GM12878 (cell line): ENCODE results near the gene UNC5B. TPM values are rescaled to one million over a fixed set of nuclear protein-coding genes. Genes with fewer than 3 reads are reported as not detected.

Experiments
- ATAC-seq: fragments of 200-7000 bp; cut with Tn5 transposase; 3 replicates; pipeline ENCODE4 v1.9.1; 2020; ENCODE audit warnings: mild to moderate bottlenecking, moderate library complexity
- BruUV-seq: library from RNA; stranded (reverse); fragments of 400-500 nt; replicated peaks from 2 replicates; lab custom pipeline; 2021; lab: Mats Ljungman, UMichigan
- CTCF ChIA-PET: fragments of 300-600 bp; sonication (Branson Sonifier 250); formaldehyde crosslinking; extraction: SDS; loops from one replicate; lab custom pipeline; 2021; ENCODE audit warnings: inconsistent platforms; lab: Yijun Ruan, JAX
- POLR2A ChIA-PET: fragments of 350-600 bp; formaldehyde crosslinking; extraction: SDS; loops from one replicate; lab custom pipeline; 2021; ENCODE audit warnings: inconsistent platforms; lab: Charles Lee
- RAD21 ChIA-PET: fragments of 300-600 bp; sonication (Branson Sonifier 250); formaldehyde crosslinking; loops from one replicate; lab custom pipeline; 2023; ENCODE audit warnings: antibody characterized with exemption; ENCODE audit not compliant: unreplicated experiment; lab: Charles Lee
- SMC1A ChIA-PET: fragments of 300-600 bp; sonication (Branson Sonifier 250); formaldehyde crosslinking; loops from one replicate; lab custom pipeline; 2023; ENCODE audit not compliant: unreplicated experiment, uncharacterized antibody; lab: Charles Lee
- DNase-seq: peaks from one replicate; pipeline ENCODE4 v3.0.0-alpha.2; 2011; ENCODE audit warnings: low read depth, low spot score
- FAIRE-seq: peaks from 3 replicates; lab custom pipeline; 2011; peaks lifted over from hg19 to GRCh38; lab: Jason Lieb, UNC
- H2AFZ ChIP-seq: 2 replicates; pipeline ENCODE4 v1.6.0; 2011; ENCODE audit warnings: low read depth, low read length, control low read depth; ENCODE audit not compliant: control insufficient read depth
- H3K27ac ChIP-seq: 2 replicates; pipeline ENCODE4 v1.5.1; 2011; ENCODE audit warnings: control low read depth; ENCODE audit not compliant: control insufficient read depth, insufficient read depth
- H3K27me3 ChIP-seq, 2 experiments: replicated peaks in 1 of 2; 2 replicates each; pipeline versions ENCODE4 v1.6.0 to v1.6.1; 2011; ENCODE audit warnings: low read length in 1 of 2; ENCODE audit not compliant: control insufficient read depth in 2 of 2, insufficient read depth in 2 of 2
- H3K36me3 ChIP-seq, 2 experiments: 2 replicates each; pipeline ENCODE4 v1.5.1; 2011; ENCODE audit warnings: low read length in 1 of 2; ENCODE audit not compliant: control insufficient read depth in 2 of 2, insufficient read depth in 2 of 2
- H3K4me1 ChIP-seq: 2 replicates; pipeline ENCODE4 v1.6.1; 2011; ENCODE audit warnings: mild to moderate bottlenecking, low read length, moderate library complexity, mixed read lengths; ENCODE audit not compliant: control insufficient read depth, insufficient read depth
- H3K4me2 ChIP-seq: 2 replicates; pipeline ENCODE4 v1.6.0; 2011; ENCODE audit warnings: control low read depth; ENCODE audit not compliant: control insufficient read depth, insufficient read depth
- H3K4me3 ChIP-seq: fragments of 200-600 bp; sonication (generic); 2 replicates; pipeline ENCODE4 v1.5.1; 2016
- H3K79me2 ChIP-seq: 2 replicates; pipeline ENCODE4 v1.6.0; 2011; ENCODE audit warnings: low read length; ENCODE audit not compliant: control insufficient read depth, insufficient read depth
- H3K9ac ChIP-seq: 2 replicates; pipeline ENCODE4 v1.8.0; 2011; ENCODE audit warnings: low read length, control low read depth, mixed read lengths; ENCODE audit not compliant: control insufficient read depth, insufficient read depth
- H3K9me3 ChIP-seq: replicated peaks from 3 replicates; pipeline ENCODE4 v1.5.1; 2011; ENCODE audit warnings: mild to moderate bottlenecking, low read length; ENCODE audit not compliant: control insufficient read depth, insufficient read depth
- H4K20me1 ChIP-seq: 2 replicates; pipeline ENCODE4 v1.6.0; 2011; ENCODE audit not compliant: control insufficient read depth, insufficient read depth
- CREM ChIP-seq: IDR thresholded peaks from 2 replicates; pipeline ENCODE4 v1.6.1; 2014; ENCODE audit warnings: antibody characterized with exemption, low read depth
- E4F1 ChIP-seq: fragments of 450-650 bp; IDR thresholded peaks from 2 replicates; pipeline ENCODE4 v1.6.1; 2018; ENCODE audit warnings: borderline replicate concordance, mild to moderate bottlenecking; ENCODE audit not compliant: partially characterized antibody
- EZH2 ChIP-seq: IDR thresholded peaks from 2 replicates; pipeline ENCODE4 v1.6.1; 2012; ENCODE audit warnings: low read depth, mild to moderate bottlenecking, control low read depth, inconsistent platforms, low read length, borderline replicate concordance; ENCODE audit not compliant: control insufficient read depth
- FOS ChIP-seq: IDR thresholded peaks from 3 replicates; pipeline ENCODE4 v1.6.1; 2011; ENCODE audit warnings: borderline replicate concordance; ENCODE audit not compliant: insufficient read length; ENCODE audit errors: extremely low read depth
- GATAD2B ChIP-seq: fragments of 450-650 bp; conservative IDR thresholded peaks from 2 replicates; pipeline ENCODE4 v1.6.1; 2017; ENCODE audit warnings: low read depth, mild to moderate bottlenecking, moderate library complexity
- HDGF ChIP-seq: fragments of 450-650 bp; IDR thresholded peaks from 2 replicates; pipeline ENCODE4 v1.6.1; 2016; ENCODE audit warnings: antibody characterized with exemption
- IRF4 ChIP-seq: IDR thresholded peaks from 2 replicates; pipeline ENCODE4 v1.6.1; 2011; ENCODE audit warnings: low read depth, low read length
- KAT2A ChIP-seq: conservative IDR thresholded peaks from 2 replicates; pipeline ENCODE4 v1.6.1; 2011; ENCODE audit warnings: low read depth, low read length; ENCODE audit not compliant: control insufficient read depth
- MEF2A ChIP-seq: IDR thresholded peaks from 2 replicates; pipeline ENCODE4 v1.6.1; 2011; ENCODE audit warnings: low read depth, mild to moderate bottlenecking, low read length, moderate library complexity; ENCODE audit not compliant: insufficient read depth
- NR2C2 ChIP-seq: IDR thresholded peaks from 2 replicates; pipeline ENCODE4 v1.6.1; 2011; ENCODE audit warnings: borderline replicate concordance, low read depth; ENCODE audit not compliant: control insufficient read depth, insufficient read length
- PAX8 ChIP-seq: fragments of 450-650 bp; IDR thresholded peaks from 2 replicates; pipeline ENCODE4 v1.6.1; 2017; ENCODE audit warnings: mild to moderate bottlenecking, moderate library complexity
- POU2F2 ChIP-seq: IDR thresholded peaks from 3 replicates; pipeline ENCODE4 v1.6.1; 2011; ENCODE audit warnings: low read depth, mild to moderate bottlenecking, low read length, borderline replicate concordance
- SIN3A ChIP-seq: IDR thresholded peaks from 2 replicates; pipeline ENCODE4 v1.6.1; 2012; ENCODE audit warnings: low read depth, low read length, improper control_type of control experiment
- STAT1 ChIP-seq: fragments of 450-650 bp; conservative IDR thresholded peaks from 2 replicates; pipeline ENCODE4 v1.6.1; 2014; ENCODE audit warnings: antibody characterized with exemption, mild to moderate bottlenecking
- TCF12 ChIP-seq: IDR thresholded peaks from 2 replicates; pipeline ENCODE4 v1.6.1; 2011; ENCODE audit warnings: low read depth, mild to moderate bottlenecking, low read length
- WGBS: methylation state at CpG from one replicate; pipeline ENCODE4 v1.1.6; 2016; ENCODE audit warnings: low lambda C conversion rate; ENCODE audit not compliant: insufficient replicate concordance, insufficient coverage; ENCODE audit errors: missing lambda C conversion rate; 5-methylcytosine and 5-hydroxymethylcytosine counted together
- in situ Hi-C: fragments of 300-500 bp; cut with MboI; formaldehyde crosslinking; loops from 9 replicates; pipeline ENCODE4 v1.14.3; 2018; ENCODE audit warnings: mixed read lengths
- intact Hi-C: fragments of 100-400 bp; cut with micrococcal nuclease; formaldehyde crosslinking; loops from one replicate; pipeline ENCODE4 v1.14.2; 2022; ENCODE audit not compliant: unreplicated experiment
- polyA plus RNA-seq, 11 experiments: library from polyadenylated mRNA; depleted of rRNA in 4 of 11; unstranded in 6 of 11; stranded (reverse) in 5 of 11; fragments of >200 nt; fragmentation: Nextera tagmentation in 4 of 11; fragmentation: Illumina TruSeq in 1 of 11; extraction: Ambion mirVana in 4 of 11; extraction: Trizol in 1 of 11; gene quantifications; 1 replicate in 1 of 11; 2 replicates in 10 of 11; pipeline versions ENCODE4 v1.2.1 to v1.2.3, GENCODE V29; 2011 to 2016; ENCODE audit warnings: inconsistent platforms in 2 of 11, missing spikeins in 2 of 11, low read depth in 1 of 11
- total RNA-seq, 4 experiments: library from RNA; depleted of rRNA in 3 of 4; stranded (reverse); fragments of >200 nt in 3 of 4; fragmentation: Illumina TruSeq in 1 of 4; extraction: Trizol in 1 of 4; gene quantifications; 2 replicates each; pipeline versions ENCODE4 v1.2.1 to v1.2.3, GENCODE V29; 2013 to 2021
- TF ChIP-seq, protein P1 (sequence below): IDR thresholded peaks from 2 replicates; pipeline ENCODE4 v1.6.1; 2011; ENCODE audit warnings: low read depth, low read length, improper control_type of control experiment, borderline replicate concordance
- TF ChIP-seq, protein P2 (sequence below): fragments of 450-650 bp; IDR thresholded peaks from 2 replicates; pipeline ENCODE4 v1.6.1; 2017; ENCODE audit warnings: mild to moderate bottlenecking, moderate library complexity

UNC5B gene
- total and polyA plus RNA-seq, 10 of the 15 experiments (the other 5 are each of a cell fraction or from before 2014, with no cell fraction given) = 0.03 to 0.08 TPM; not detected in 8

DNA sequence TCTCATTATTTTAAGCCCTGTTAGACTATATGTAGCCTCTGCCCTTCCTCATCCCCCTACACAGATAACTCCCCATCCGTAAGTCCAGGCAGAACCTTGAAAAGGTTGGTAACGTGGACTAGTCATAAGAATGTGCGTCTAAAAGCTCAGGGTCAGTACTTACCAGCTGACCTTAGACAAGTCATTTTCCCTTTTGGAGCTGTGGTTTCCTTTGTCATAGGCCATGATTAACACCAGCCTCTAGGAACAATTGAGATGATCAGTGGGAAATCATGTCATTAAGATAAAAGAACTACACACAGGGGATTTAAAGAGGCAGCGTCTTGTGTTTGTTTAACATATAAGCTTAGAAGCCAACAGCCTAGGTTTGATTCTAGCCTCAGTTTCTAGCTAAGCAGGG lies 6.9 kb upstream of the UNC5B start:
- no peak overlapping the region for H2AFZ ChIP-seq
- RAD21 ChIA-PET = interaction anchor here (1.7 kb wide), 1 partner anchor 280 kb away, joined by 4 read pairs; no protein-coding TSS in a partner anchor
- in situ Hi-C loops (no loop called here), intact Hi-C loops (no loop called here)
- H3K4me2 ChIP-seq = no peak overlapping the region
- H4K20me1 ChIP-seq = peaks cover 3% of the 10 kb centered on the region; the same call in 1 of the 2 replicates
- H3K4me3 ChIP-seq = no peak overlapping the region
- CTCF ChIA-PET = interaction anchor here (0.6 to 3.3 kb wide), 4 partner anchors 278 to 755 kb away, joined by 3 to 22 read pairs (median 4); no protein-coding TSS in a partner anchor
- POLR2A ChIA-PET = no interaction called here
- H3K27me3 ChIP-seq = peaks cover 5 to 6% of the 10 kb centered on the region in 2 experiments; a peak in 3 of 4 replicates
- TF ChIP-seq POU2F2 (no peak), KAT2A (no peak), SIN3A (no peak), EZH2 (no peak), TCF12 (no peak), PAX8 (no peak), CREM (no peak), IRF4 (no peak), HDGF (no peak), E4F1 (no peak), FOS (no peak), MEF2A (no peak), NR2C2 (no peak), STAT1 (no peak), GATAD2B (no peak)
- TF ChIP-seq, protein P1, sequence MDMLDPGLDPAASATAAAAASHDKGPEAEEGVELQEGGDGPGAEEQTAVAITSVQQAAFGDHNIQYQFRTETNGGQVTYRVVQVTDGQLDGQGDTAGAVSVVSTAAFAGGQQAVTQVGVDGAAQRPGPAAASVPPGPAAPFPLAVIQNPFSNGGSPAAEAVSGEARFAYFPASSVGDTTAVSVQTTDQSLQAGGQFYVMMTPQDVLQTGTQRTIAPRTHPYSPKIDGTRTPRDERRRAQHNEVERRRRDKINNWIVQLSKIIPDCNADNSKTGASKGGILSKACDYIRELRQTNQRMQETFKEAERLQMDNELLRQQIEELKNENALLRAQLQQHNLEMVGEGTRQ = no peak
- TF ChIP-seq, protein P2, sequence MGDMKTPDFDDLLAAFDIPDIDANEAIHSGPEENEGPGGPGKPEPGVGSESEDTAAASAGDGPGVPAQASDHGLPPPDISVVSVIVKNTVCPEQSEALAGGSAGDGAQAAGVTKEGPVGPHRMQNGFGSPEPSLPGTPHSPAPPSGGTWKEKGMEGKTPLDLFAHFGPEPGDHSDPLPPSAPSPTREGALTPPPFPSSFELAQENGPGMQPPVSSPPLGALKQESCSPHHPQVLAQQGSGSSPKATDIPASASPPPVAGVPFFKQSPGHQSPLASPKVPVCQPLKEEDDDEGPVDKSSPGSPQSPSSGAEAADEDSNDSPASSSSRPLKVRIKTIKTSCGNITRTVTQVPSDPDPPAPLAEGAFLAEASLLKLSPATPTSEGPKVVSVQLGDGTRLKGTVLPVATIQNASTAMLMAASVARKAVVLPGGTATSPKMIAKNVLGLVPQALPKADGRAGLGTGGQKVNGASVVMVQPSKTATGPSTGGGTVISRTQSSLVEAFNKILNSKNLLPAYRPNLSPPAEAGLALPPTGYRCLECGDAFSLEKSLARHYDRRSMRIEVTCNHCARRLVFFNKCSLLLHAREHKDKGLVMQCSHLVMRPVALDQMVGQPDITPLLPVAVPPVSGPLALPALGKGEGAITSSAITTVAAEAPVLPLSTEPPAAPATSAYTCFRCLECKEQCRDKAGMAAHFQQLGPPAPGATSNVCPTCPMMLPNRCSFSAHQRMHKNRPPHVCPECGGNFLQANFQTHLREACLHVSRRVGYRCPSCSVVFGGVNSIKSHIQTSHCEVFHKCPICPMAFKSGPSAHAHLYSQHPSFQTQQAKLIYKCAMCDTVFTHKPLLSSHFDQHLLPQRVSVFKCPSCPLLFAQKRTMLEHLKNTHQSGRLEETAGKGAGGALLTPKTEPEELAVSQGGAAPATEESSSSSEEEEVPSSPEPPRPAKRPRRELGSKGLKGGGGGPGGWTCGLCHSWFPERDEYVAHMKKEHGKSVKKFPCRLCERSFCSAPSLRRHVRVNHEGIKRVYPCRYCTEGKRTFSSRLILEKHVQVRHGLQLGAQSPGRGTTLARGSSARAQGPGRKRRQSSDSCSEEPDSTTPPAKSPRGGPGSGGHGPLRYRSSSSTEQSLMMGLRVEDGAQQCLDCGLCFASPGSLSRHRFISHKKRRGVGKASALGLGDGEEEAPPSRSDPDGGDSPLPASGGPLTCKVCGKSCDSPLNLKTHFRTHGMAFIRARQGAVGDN = no peak
- no peak overlapping the region for H3K27ac ChIP-seq
- FAIRE-seq (no peak), DNase-seq (no peak), ATAC-seq (no peak)
- SMC1A ChIA-PET = interaction anchor here (0.8 to 2.6 kb wide), 3 partner anchors 10 to 281 kb away, joined by 3 to 7 read pairs (median 5); no protein-coding TSS in a partner anchor
- no peaks in the 10 kb centered on the region for H3K36me3 ChIP-seq
- no TSS peak for BruUV-seq
- no peaks in the 10 kb centered on the region for H3K9me3 ChIP-seq
- H3K9ac ChIP-seq = no peak overlapping the region
- no peaks in the 10 kb centered on the region for H3K4me1 ChIP-seq
- 20% methylated on average over 4 of the region's 4 CpGs for WGBS
- H3K79me2 ChIP-seq = no peaks in the 10 kb centered on the region
